ENCODE results near the gene AMMECR1. TPM values are rescaled to one million over a fixed set of nuclear protein-coding genes. Genes with fewer than 3 reads are reported as not detected.

The AMMECR1 gene
- total and polyA plus RNA-seq, 2 of the 8 experiments (the other 6 are each of a cell fraction or from before 2014, with no cell fraction given): 10.2 to 21.2 TPM

DNA sequence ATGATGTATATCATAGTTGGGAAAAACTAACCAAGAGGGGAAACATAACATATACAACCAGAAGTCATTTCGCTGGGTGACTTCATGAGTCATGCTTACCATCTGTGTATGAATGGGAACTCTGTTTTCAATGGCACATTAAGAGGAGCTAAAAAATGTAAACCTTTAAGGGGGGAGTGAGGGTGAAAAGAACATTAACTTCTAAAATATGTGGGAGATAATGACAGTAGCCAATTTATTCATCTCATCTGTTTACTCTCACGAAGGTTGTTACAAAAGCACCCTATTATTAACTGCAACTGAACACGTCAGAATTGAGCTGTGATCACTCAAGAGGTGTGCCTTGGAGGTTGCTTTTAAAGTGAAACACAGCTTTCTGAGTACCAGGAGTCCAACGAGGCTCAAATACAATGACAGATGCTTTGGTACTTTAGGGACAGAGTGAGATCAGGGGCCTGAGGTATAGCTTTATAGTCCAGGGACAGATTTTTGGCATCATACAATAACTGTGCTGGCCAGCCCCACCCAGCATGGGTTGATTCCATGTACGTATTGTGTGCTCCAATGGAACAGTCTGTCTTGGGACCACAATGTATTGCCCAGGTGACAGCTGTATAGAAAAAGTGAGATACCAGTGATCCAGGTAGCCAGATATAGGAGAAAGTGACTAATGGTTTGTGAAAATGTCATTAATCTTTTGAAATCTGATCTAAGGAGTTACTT, 107.3 kb downstream of the AMMECR1 start (continued):
- no peak for TF ChIP-seq MAFK (IDR thresholded peaks at IDR 0.05; ENCODE audit: low read depth, low read length)
- no peak for TF ChIP-seq EGR1 (IDR thresholded peaks at IDR 0.05; ENCODE audit: borderline replicate concordance, low read depth, low read length)
- no peak for TF ChIP-seq CBX8 (IDR thresholded peaks at IDR 0.05; ENCODE audit: borderline replicate concordance, low read depth, low read length)
- no peak for TF ChIP-seq TBP (IDR thresholded peaks at IDR 0.05; ENCODE audit: low read depth, low read length)
- TF ChIP-seq PHF8 (conservative IDR thresholded peaks at IDR 0.05; ENCODE audit: low read depth, low read length): no peak
- no peak for TF ChIP-seq RBBP5 (IDR thresholded peaks at IDR 0.05; ENCODE audit: borderline replicate concordance, low read depth, low read length)
- TF ChIP-seq POLR2A (IDR thresholded peaks at IDR 0.05; ENCODE audit: control extremely low read depth in 1 of 2, low read depth in 2 of 2, low read length in 2 of 2): no peak
- no peak for TF ChIP-seq RXRA (IDR thresholded peaks at IDR 0.05; ENCODE audit: insufficient read depth, low read depth, low read length)
